Panc1 (cell line): ENCODE measurements around the gene MGAT5B. TPM values are rescaled to one million over a fixed set of nuclear protein-coding genes. Genes with fewer than 3 reads are reported as not detected.

ENCODE experiments used
- ATAC-seq: fragments of 200-7000 bp; cut with Tn5 transposase; 2 replicates; pipeline ENCODE4 v1.9.1; 2020; ENCODE audit warnings: mild to moderate bottlenecking, moderate library complexity
- BruUV-seq: library from RNA; stranded (reverse); fragments of 400-500 nt; replicated peaks from 2 replicates; lab custom pipeline; 2021; lab: Mats Ljungman, UMichigan
- CTCF ChIA-PET: fragments of 300-600 bp; sonication (Branson Sonifier 250); formaldehyde crosslinking; loops from one replicate; lab custom pipeline; 2022; ENCODE audit warnings: antibody characterized with exemption; lab: Charles Lee
- POLR2A ChIA-PET: fragments of 300-600 bp; sonication (Branson Sonifier 250); formaldehyde crosslinking; loops from one replicate; lab custom pipeline; 2022; ENCODE audit warnings: antibody characterized with exemption; lab: Charles Lee
- DNase-seq: peaks from one replicate; pipeline ENCODE4 v3.0.0-alpha.2; 2010; ENCODE audit warnings: low read depth, low spot score
- H3K27ac ChIP-seq: 2 replicates; pipeline ENCODE4 v1.5.1; 2011; ENCODE audit warnings: mild to moderate bottlenecking, low read length, inconsistent platforms
- H3K27me3 ChIP-seq: fragments of 200-500 bp; sonication (Bioruptor generic); 2 replicates; pipeline ENCODE4 v1.6.0; 2014; ENCODE audit warnings: low read length, inconsistent platforms; ENCODE audit not compliant: control insufficient read depth, insufficient read depth
- H3K36me3 ChIP-seq: fragments of 200-500 bp; sonication (Bioruptor generic); 2 replicates; pipeline ENCODE4 v1.5.1; 2014; ENCODE audit warnings: inconsistent platforms, mild to moderate bottlenecking, low read length, moderate library complexity; ENCODE audit not compliant: control insufficient read depth, insufficient read depth
- H3K4me1 ChIP-seq: 2 replicates; pipeline ENCODE4 v1.5.1; 2011; ENCODE audit warnings: inconsistent platforms, mild to moderate bottlenecking, low read length, moderate library complexity; ENCODE audit not compliant: control insufficient read depth, insufficient read depth
- H3K4me3 ChIP-seq, 2 experiments: 2 replicates each; pipeline ENCODE4 v1.5.1; 2011 to 2012; ENCODE audit warnings: low read depth in 2 of 2, low read length in 2 of 2, mild to moderate bottlenecking in 2 of 2, inconsistent platforms in 1 of 2, moderate library complexity in 1 of 2
- H3K9me3 ChIP-seq: fragments of 200-500 bp; sonication (Bioruptor generic); 2 replicates; pipeline ENCODE4 v1.5.1; 2014; ENCODE audit warnings: low read depth, mild to moderate bottlenecking, inconsistent platforms, low read length, moderate library complexity; ENCODE audit not compliant: control insufficient read depth, insufficient read depth
- CTCF ChIP-seq: fragments of 450-650 bp; IDR thresholded peaks from 2 replicates; pipeline ENCODE4 v1.5.1; 2017; ENCODE audit warnings: mild to moderate bottlenecking
- POLR2AphosphoS5 ChIP-seq: IDR thresholded peaks from 2 replicates; pipeline ENCODE4 v1.6.1; 2012; ENCODE audit warnings: mild to moderate bottlenecking, low read depth, low read length, moderate library complexity
- REST ChIP-seq, 2 experiments: IDR thresholded peaks; 2 replicates each; pipeline ENCODE4 v1.6.1; 2011 to 2012; ENCODE audit warnings: low read depth in 2 of 2, control low read depth in 1 of 2, low read length in 1 of 2, mild to moderate bottlenecking in 1 of 2, moderate library complexity in 1 of 2; ENCODE audit not compliant: insufficient read depth in 1 of 2
- SIN3A ChIP-seq: IDR thresholded peaks from 2 replicates; pipeline ENCODE4 v1.6.1; 2012; ENCODE audit warnings: low read depth, mild to moderate bottlenecking, low read length, moderate library complexity, borderline replicate concordance; ENCODE audit not compliant: insufficient read depth
- TCF7L2 ChIP-seq: IDR thresholded peaks from 2 replicates; pipeline ENCODE4 v1.6.1; 2011; ENCODE audit warnings: mild to moderate bottlenecking, low read depth, low read length, inconsistent platforms
- in situ Hi-C: cut with HindIII; loops from 2 replicates; pipeline ENCODE4 v1.10.0; 2016; ENCODE audit warnings: low sequenced_read_pairs, low pct_unique_long_range_greater_than_20kb
- intact Hi-C: fragments of 100-400 bp; cut with micrococcal nuclease; formaldehyde crosslinking; loops from one replicate; pipeline ENCODE4 v1.10.0; 2022; ENCODE audit not compliant: unreplicated experiment
- total RNA-seq: library from RNA; stranded (reverse); gene quantifications from one replicate; pipeline ENCODE4 v1.2.1, GENCODE V29; 2021; ENCODE audit not compliant: unreplicated experiment

Gene MGAT5B
- total RNA-seq, 1 experiment from 2014 or later, result 34.9 TPM

- Histone ChIP-seq H3K4me3 (no peak overlapping the region), H3K27me3 (peaks cover 2% of the 10 kb centered on the region; the same call in 1 of the 2 replicates), H3K9me3 (no peaks in the 10 kb centered on the region), H3K4me1 (peaks cover 6% of the 10 kb centered on the region; the same call in 1 of the 2 replicates), H3K27ac (no peak overlapping the region), H3K36me3 (no peaks in the 10 kb centered on the region)
- BruUV-seq, result no TSS peak
- intact Hi-C loops (no loop called here), in situ Hi-C loops (no loop called here)
- CTCF ChIA-PET, result no interaction called here
- POLR2A ChIA-PET, result no interaction called here
- no peak for TF ChIP-seq TCF7L2
- TF ChIP-seq POLR2AphosphoS5, result no peak
- no peak for TF ChIP-seq REST (IDR thresholded peaks at IDR 0.05; ENCODE audit: insufficient read depth in 1 of 2, low read depth in 2 of 2, low read length in 1 of 2)
- no peak for TF ChIP-seq SIN3A
- TF ChIP-seq CTCF, result no peak
- ATAC-seq, result no peak
- DNase-seq, result no peak
Measured at GRCh38 chr17:76844846-76845245, 23.4 kb upstream of the MGAT5B start.

- Histone ChIP-seq H3K27me3 (peaks cover 2% of the 10 kb centered on the region; the same call in 1 of the 2 replicates), H3K9me3 (no peaks in the 10 kb centered on the region), H3K36me3 (no peaks in the 10 kb centered on the region), H3K4me3 (no peak overlapping the region), H3K27ac (no peak overlapping the region), H3K4me1 (peaks cover 6% of the 10 kb centered on the region; the same call in 1 of the 2 replicates)
- no TSS peak for BruUV-seq
- ChIA-PET POLR2A (no interaction called here), CTCF (no interaction called here)
- in situ Hi-C loops, result no loop called here
- no peak for TF ChIP-seq SIN3A
- ATAC-seq, result no peak
- no peak for DNase-seq
- intact Hi-C loops, result no loop called here
Measured at GRCh38 chr17:76845541-76846017, 22.6 kb upstream of the MGAT5B start.

- in situ Hi-C loops, result no loop called here
- Histone ChIP-seq H3K4me1 (no peaks in the 10 kb centered on the region), H3K27me3 (no peaks in the 10 kb centered on the region; the same call in 1 of the 2 replicates), H3K36me3 (no peaks in the 10 kb centered on the region), H3K27ac (no peak overlapping the region), H3K4me3 (no peak overlapping the region), H3K9me3 (no peaks in the 10 kb centered on the region)
- CTCF ChIA-PET, result interaction anchor here (0.5 to 0.7 kb wide), 2 partner anchors 21 to 53 kb away, joined by 6 read pairs; no protein-coding TSS in a partner anchor
- no peak for TF ChIP-seq CTCF
- intact Hi-C loops, result no loop called here
- ATAC-seq (no peak), DNase-seq (no peak)
- POLR2A ChIA-PET, result interaction anchor here (0.7 kb wide), 1 partner anchor 9 kb away, joined by 3 read pairs; no protein-coding TSS in a partner anchor
- no TSS peak for BruUV-seq
Measured at GRCh38 chr17:76847031-76847430, 21.2 kb upstream of the MGAT5B start.
